Superior temporal gyrus (tissue), 1 donor: ENCODE results near the gene CYP2U1.
"Not testable (repeated sequence)": the region's sequence is repeated elsewhere in the genome, so short reads cannot be mapped to it uniquely, and the experiment has no call there.

Experiments
- DNase-seq: peaks from one replicate; pipeline ENCODE4 v3.0.0-alpha.2; 2016; ENCODE audit errors: extremely low spot score

The CYP2U1 gene

GRCh38 chr4:107917500-107917899 is 13.8 kb upstream of the CYP2U1 start:
- DNase-seq, result no peak

DNA sequence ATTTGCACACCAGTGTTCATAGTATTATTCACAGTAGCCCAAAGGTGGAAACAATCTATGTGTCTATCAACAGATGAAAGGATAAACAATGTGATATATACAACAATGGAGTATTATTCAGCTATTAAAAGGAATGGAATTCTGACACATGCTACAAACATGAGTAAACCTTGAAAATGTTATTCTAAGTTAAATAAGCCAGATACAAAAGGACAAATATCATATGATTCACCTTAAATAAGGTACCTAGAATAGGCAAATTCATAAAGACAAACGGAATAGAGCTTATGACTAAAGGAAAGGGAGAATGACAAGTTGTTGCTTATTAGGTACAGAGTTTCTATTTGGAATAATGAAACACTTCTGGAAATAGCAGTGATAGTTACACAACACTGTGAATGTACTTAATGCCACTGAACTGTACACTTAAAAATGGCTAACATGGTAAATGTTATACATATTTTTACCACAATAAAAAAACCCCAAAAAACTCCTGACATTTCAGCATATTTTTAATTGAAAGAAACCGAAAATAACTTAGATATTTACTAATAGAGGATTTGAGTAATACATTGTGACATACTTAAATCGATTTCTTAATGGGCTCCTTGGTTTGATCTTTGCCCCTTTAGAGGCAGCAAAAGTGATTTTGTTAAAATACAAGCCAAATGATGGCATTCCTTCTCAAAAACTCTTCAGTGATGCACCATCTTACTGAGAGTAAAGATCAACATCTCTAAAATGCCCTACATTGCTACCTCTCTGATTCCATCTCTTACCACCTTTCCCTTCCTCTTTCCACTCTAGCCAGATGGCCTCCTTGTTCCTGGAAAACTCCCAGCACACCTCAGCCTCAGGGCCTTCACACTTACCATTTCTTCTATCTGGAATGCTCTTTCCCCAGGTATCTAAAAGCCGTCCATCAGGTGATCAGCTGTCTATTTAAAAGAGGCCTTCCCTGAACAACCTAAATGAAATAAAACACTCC is 8.6 kb upstream of the CYP2U1 start:
- DNase-seq, result no peak

DNA sequence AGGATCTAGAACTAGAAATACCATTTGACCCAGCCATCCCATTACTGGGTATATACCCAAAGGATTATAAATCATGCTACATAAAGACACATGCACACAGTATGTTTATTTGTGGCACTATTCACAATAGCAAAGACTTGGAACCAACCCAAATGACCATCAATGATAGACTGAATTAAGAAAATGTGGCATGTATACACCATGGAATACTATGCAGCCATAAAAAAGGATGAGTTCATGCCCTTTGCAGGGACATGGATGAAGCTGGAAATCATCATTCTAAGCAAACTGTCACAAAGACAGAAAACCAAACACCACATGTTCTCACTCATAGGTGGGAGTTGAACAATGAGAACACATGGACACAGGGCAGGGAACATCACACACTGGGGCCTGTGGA is 5.6 kb upstream of the CYP2U1 start:
- not testable (repeated sequence) for DNase-seq

DNA sequence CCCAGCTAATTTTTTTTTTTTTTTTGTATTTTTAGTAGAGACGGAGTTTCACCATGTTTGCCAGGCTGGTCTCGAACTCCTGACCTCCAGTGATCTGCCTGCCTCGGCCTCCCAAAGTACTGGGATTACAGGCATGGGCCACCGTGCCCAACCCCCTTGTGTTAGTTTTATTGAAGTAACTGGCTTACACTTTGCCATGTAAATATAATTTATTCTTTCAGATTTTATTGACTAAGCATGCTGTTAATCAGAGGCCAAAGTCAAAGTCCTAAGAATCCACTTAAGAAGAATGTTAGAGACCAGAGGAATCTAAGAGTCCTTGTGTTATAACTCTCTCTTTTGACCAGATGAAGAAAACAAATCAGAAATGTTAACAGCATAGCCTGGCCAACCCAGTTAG is 4.5 kb upstream of the CYP2U1 start:
- not testable (repeated sequence) for DNase-seq

- no peak for DNase-seq
These were observed 499 bp downstream of the CYP2U1 start for GRCh38 chr4:107931775-107932321.

DNA sequence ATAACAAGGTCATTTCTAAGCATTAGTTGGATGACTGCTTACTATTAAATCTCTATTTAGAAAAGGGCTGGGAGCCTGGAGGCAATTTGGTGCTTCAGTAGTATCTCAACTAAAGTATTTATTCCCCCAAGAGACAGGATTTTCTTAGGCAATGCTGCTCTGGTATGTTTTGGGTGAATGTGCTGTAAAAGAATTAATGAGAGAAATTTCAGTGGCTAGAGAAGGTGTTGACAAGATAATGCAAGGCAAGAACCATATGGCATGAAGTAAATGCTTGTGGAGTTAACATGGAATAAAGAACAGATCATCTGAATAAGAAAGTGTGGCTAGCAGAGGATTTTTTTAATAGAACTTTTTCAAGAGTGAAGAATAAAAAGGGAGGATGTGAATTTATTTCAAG is 3.9 kb downstream of the CYP2U1 start:
- DNase-seq, result no peak

- DNase-seq, result no peak
These were observed 5.7 kb downstream of the CYP2U1 start for GRCh38 chr4:107937040-107937439.

GRCh38 chr4:107939307-107939706 is 8.0 kb downstream of the CYP2U1 start:
- no peak for DNase-seq

- DNase-seq, result no peak
These were observed 14.5 kb downstream of the CYP2U1 start for GRCh38 chr4:107945809-107946208.

DNA sequence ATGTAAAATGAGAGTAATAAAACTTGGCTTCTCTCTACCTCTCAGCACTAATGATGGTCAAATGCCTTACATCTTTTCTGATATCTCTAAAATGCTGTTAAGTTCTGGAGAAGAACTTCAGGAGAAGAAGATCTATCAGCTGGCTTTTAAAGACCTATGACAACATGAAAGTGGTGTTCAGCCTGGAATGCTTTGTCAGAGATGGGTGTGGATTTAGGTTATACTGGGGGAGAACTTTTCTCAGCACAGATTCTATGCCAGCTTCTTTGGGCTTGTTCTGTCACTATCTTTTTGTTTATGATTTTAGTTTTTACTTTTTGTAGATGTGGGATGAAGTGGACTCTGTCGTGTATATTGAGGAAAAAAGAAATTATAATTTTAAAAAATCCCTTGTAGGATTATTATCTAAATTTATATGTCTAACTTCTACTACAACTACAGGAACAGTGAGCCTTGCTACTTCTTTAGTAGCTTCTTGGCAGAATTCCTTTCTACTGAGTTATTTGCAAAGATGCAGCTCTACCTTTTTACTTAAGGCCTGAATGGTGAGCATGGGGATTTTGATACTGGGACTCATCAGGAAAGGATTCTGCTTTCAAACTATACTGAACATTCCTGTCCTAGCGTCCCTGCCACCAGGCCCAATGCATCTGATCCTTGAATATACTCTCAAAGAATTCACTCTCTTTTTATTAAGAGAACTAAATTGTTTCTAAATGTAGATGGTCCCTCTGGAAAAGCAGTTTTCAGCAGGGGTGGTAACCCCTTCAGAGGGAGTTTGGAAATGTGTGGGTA is 19.6 kb downstream of the CYP2U1 start:
- no peak for DNase-seq

GRCh38 chr4:107951551-107951950 is 20.2 kb downstream of the CYP2U1 start:
- DNase-seq, result no peak

GRCh38 chr4:107956011-107956410 is 24.7 kb downstream of the CYP2U1 start:
- no peak for DNase-seq

GRCh38 chr4:107966903-107967302 is 35.6 kb downstream of the CYP2U1 start:
- no peak for DNase-seq

DNA sequence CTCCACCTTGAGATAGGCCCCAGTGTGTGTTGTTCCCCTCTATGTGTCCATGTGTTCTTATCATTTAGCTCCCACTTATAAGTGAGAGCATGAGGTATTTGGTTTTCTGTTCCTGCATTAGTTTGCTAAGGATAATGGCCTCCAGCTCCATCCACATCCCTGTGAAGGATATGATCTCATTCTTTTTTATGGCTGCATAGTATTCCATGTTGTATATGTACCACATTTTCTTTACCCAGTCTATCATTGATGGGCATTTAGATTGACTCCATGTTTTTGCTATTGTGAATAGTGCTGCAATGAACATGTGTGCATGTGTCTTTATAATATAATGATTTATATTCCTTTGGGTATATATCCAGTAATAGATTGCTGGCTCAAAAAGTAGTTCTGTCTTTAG is 36.2 kb downstream of the CYP2U1 start:
- not testable (repeated sequence) for DNase-seq

DNA sequence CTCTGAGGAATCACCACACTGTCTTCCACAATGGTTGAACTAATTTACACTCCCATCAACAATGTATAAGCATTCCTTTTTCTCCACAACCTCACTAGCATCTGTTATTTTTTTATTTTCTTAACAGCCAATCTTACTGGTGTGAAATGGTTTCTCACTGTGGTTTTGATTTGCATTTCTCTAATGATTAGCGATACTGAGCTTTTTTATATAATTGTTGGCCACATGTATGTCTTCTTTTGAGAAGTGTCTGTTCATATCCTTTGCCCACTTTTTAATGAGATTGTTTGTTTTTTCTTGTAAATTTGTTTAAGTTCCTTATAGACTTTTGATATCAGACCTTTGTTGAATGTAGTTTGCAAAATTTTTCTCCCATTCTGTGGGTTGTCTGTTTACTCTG is 36.6 kb downstream of the CYP2U1 start:
- DNase-seq, result not testable (repeated sequence)

GRCh38 chr4:107970063-107970798 is 38.9 kb downstream of the CYP2U1 start:
- peak; percentile 52 for DNase-seq

GRCh38 chr4:107972605-107973004 is 41.3 kb downstream of the CYP2U1 start:
- no peak for DNase-seq

DNA sequence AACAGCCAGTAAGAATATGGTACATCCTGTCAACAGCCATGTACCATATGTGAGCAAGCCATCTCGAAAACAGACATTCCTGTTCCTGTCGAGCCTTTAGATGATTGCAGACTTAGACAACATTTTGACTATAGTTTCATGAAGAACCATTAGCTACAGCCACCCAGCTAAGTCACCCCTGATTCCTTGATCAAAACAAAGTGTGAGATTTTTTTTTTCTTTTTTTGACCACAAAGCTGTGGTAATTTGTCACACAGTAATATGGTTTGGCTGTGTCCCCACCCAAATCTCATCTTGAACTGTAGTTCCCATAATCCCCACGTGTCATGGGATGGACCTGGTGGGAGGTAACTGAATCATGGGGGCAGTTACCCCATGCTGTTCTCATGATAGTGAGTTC is 43.2 kb downstream of the CYP2U1 start:
- DNase-seq, result no peak

GRCh38 chr4:107977482-107977881 is 46.1 kb downstream of the CYP2U1 start:
- peak; percentile 53 for DNase-seq

DNA sequence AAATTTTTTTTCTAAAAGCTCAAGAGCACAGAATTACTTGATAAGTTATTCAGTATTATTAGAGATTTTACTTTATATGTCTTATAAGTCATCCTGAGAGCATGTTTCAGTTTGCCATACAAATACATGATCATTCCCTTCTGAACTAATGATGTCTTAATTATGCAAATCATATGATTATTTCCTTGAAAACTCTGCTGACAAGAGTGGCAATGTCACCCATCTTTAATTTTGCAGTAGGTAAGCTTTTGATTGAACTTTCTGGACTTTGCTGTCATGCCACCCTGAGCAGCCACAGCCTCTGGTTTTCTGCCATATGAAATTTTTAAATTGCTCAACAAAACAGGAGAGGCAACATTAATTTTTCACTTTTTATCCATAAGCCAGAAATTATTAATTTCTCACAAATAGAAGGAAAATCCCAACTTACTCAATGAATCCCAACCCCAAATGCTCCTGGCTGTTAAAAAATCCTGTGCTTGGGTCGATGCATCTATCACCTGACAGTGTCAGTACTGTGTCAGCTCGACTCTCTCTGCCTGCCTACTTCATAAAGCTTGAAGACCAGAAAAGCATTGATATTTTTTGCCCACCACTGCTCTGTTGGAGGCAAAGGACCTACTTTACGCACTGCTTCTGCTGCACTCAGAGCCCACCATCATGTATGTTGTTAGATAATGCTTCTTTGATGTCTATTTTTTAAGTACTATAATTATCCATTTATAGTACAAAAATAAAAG is 46.8 kb downstream of the CYP2U1 start:
- DNase-seq, result peak; percentile 70
